H1 (cell line): ENCODE measurements around the gene LDLRAD4. TPM values are rescaled to one million over a fixed set of nuclear protein-coding genes. Genes with fewer than 3 reads are reported as not detected.

Source experiments
- CTCF ChIA-PET: fragments of 300-600 bp; sonication (Branson Sonifier 250); formaldehyde crosslinking; loops from one replicate; lab custom pipeline; 2021; ENCODE audit not compliant: partially characterized antibody; lab: Charles Lee
- POLR2A ChIA-PET: fragments of 300-600 bp; sonication (Branson Sonifier 250); formaldehyde crosslinking; loops from one replicate; lab custom pipeline; 2021; ENCODE audit warnings: inconsistent platforms; ENCODE audit not compliant: partially characterized antibody; lab: Charles Lee
- DNase-seq, 2 experiments: peaks; one replicate each; pipeline versions ENCODE4 v3.0.0 to v3.0.0-alpha.2; 2010 to 2022; ENCODE audit warnings: low spot score in 2 of 2, low read depth in 1 of 2, mixed read lengths in 1 of 2
- FAIRE-seq: peaks from 2 replicates; lab custom pipeline; 2011; peaks lifted over from hg19 to GRCh38; lab: Jason Lieb, UNC
- H2AFZ ChIP-seq: 2 replicates; pipeline ENCODE4 v1.8.1; 2012; ENCODE audit warnings: low read length, inconsistent platforms
- H2AK5ac ChIP-seq: 2 replicates; pipeline ENCODE4 v1.6.1; 2013; ENCODE audit warnings: low read depth, low read length
- H2BK120ac ChIP-seq: replicated peaks from 2 replicates; pipeline ENCODE3; 2013; ENCODE audit warnings: low read depth, low read length, inconsistent platforms
- H2BK12ac ChIP-seq: 2 replicates; pipeline ENCODE4 v1.6.1; 2013; ENCODE audit warnings: low read depth, low read length
- H2BK15ac ChIP-seq: 2 replicates; pipeline ENCODE4 v1.6.1; 2013; ENCODE audit warnings: low read length
- H2BK20ac ChIP-seq: 2 replicates; pipeline ENCODE4 v1.6.1; 2013; ENCODE audit warnings: low read length
- H2BK5ac ChIP-seq: 2 replicates; pipeline ENCODE4 v1.6.1; 2013; ENCODE audit warnings: low read depth, low read length
- H3K14ac ChIP-seq: 2 replicates; pipeline ENCODE4 v1.6.1; 2013; ENCODE audit warnings: inconsistent platforms; ENCODE audit not compliant: insufficient read length
- H3K18ac ChIP-seq: 2 replicates; pipeline ENCODE4 v1.6.1; 2013; ENCODE audit warnings: low read length; ENCODE audit errors: extremely low read depth
- H3K23ac ChIP-seq: 2 replicates; pipeline ENCODE4 v1.6.1; 2013; ENCODE audit warnings: inconsistent platforms; ENCODE audit not compliant: insufficient read length
- H3K23me2 ChIP-seq: 2 replicates; pipeline ENCODE4 v1.6.1; 2013; ENCODE audit warnings: low read depth, low read length
- H3K27ac ChIP-seq: 2 replicates; pipeline ENCODE4 v1.6.1; 2011; ENCODE audit warnings: low read depth, low read length, inconsistent platforms
- H3K27me3 ChIP-seq, 4 experiments: replicated peaks in 1 of 4; 1 replicate in 1 of 4; 2 replicates in 3 of 4; pipeline versions ENCODE4 v1.6.1 to v1.8.1; 2011 to 2013; ENCODE audit warnings: low read length in 3 of 4, mild to moderate bottlenecking in 3 of 4, inconsistent platforms in 2 of 4, mixed read lengths in 2 of 4, moderate library complexity in 1 of 4; ENCODE audit not compliant: control insufficient read depth in 3 of 4, insufficient read depth in 3 of 4; ENCODE audit errors: extremely low read depth in 1 of 4
- H3K36me3 ChIP-seq, 4 experiments: 2 replicates each; pipeline versions ENCODE4 v1.6.1 to v1.8.1; 2011 to 2013; ENCODE audit warnings: mild to moderate bottlenecking in 4 of 4, low read length in 3 of 4, moderate library complexity in 2 of 4, control low read depth in 1 of 4, inconsistent platforms in 1 of 4; ENCODE audit not compliant: insufficient read depth in 4 of 4, control insufficient read depth in 2 of 4
- H3K4ac ChIP-seq: replicated peaks from 2 replicates; pipeline ENCODE3; 2013; ENCODE audit warnings: low read length, low read depth, mixed read lengths, inconsistent platforms; ENCODE audit not compliant: insufficient read length
- H3K4me1 ChIP-seq, 4 experiments: replicated peaks in 1 of 4; 1 replicate in 1 of 4; 2 replicates in 3 of 4; pipeline versions ENCODE4 v1.6.1 to v1.8.1; 2011 to 2013; ENCODE audit warnings: low read length in 3 of 4, inconsistent platforms in 2 of 4, mixed read lengths in 1 of 4; ENCODE audit not compliant: insufficient read depth in 4 of 4, control insufficient read depth in 3 of 4
- H3K4me2 ChIP-seq, 2 experiments: 2 replicates each; pipeline versions ENCODE4 v1.6.1 to v1.8.1; 2011 to 2013; ENCODE audit warnings: low read depth in 2 of 2, low read length in 2 of 2, control low read depth in 1 of 2, inconsistent platforms in 1 of 2, mild to moderate bottlenecking in 1 of 2; ENCODE audit not compliant: insufficient read depth in 1 of 2
- H3K4me3 ChIP-seq, 4 experiments: fragments of 200-600, 300-600 bp in 1 of 4; sonication (generic), shearing (Covaris generic), sonication (Bioruptor Twin) in 1 of 4; 2 replicates each; pipeline versions ENCODE4 v1.5.1 to v1.8.1; 2011 to 2016; ENCODE audit warnings: low read length in 4 of 4, low read depth in 3 of 4, control low read depth in 2 of 4, inconsistent platforms in 2 of 4, mild to moderate bottlenecking in 2 of 4, mixed read lengths in 1 of 4, moderate library complexity in 1 of 4; ENCODE audit not compliant: insufficient read depth in 2 of 4; ENCODE audit errors: extremely low read depth in 1 of 4
- H3K56ac ChIP-seq: replicated peaks from 2 replicates; pipeline ENCODE3; 2013; ENCODE audit warnings: low read depth, mild to moderate bottlenecking, mixed read lengths, low read length, inconsistent platforms; ENCODE audit not compliant: insufficient read length
- H3K79me1 ChIP-seq: 2 replicates; pipeline ENCODE4 v1.6.1; 2013; ENCODE audit warnings: low read depth, low read length, control low read depth
- H3K79me2 ChIP-seq, 2 experiments: 2 replicates each; pipeline versions ENCODE4 v1.6.1 to v1.8.1; 2012 to 2013; ENCODE audit warnings: low read length in 2 of 2, mild to moderate bottlenecking in 2 of 2, inconsistent platforms in 1 of 2; ENCODE audit not compliant: insufficient read depth in 2 of 2, control insufficient read depth in 1 of 2
- H3K9ac ChIP-seq, 4 experiments: replicated peaks in 1 of 4; 1 replicate in 1 of 4; 2 replicates in 3 of 4; pipeline versions ENCODE4 v1.6.1 to v1.8.1; 2011 to 2013; ENCODE audit warnings: low read depth in 3 of 4, low read length in 3 of 4, control low read depth in 2 of 4, mild to moderate bottlenecking in 2 of 4, moderate library complexity in 2 of 4, inconsistent platforms in 1 of 4; ENCODE audit errors: extremely low read depth in 1 of 4
- H3K9me3 ChIP-seq, 2 experiments: 2 replicates each; pipeline versions ENCODE4 v1.6.1 to v1.8.1; 2012 to 2013; ENCODE audit warnings: mild to moderate bottlenecking in 2 of 2, moderate library complexity in 2 of 2, control low read depth in 1 of 2, inconsistent platforms in 1 of 2, low read depth in 1 of 2, low read length in 1 of 2, mixed read lengths in 1 of 2; ENCODE audit not compliant: insufficient read depth in 2 of 2
- H4K20me1 ChIP-seq, 2 experiments: replicated peaks in 1 of 2; 2 replicates each; pipeline versions ENCODE3 to v1.8.1; 2011 to 2013; ENCODE audit warnings: inconsistent platforms in 2 of 2, low read length in 2 of 2, mild to moderate bottlenecking in 1 of 2; ENCODE audit not compliant: insufficient read depth in 2 of 2, control insufficient read depth in 1 of 2
- H4K5ac ChIP-seq: 2 replicates; pipeline ENCODE4 v1.6.1; 2013; ENCODE audit warnings: low read length, low read depth, mixed read lengths, inconsistent platforms; ENCODE audit not compliant: insufficient read length
- H4K8ac ChIP-seq: 2 replicates; pipeline ENCODE4 v1.8.0; 2013; ENCODE audit warnings: mild to moderate bottlenecking, moderate library complexity, low read length, inconsistent platforms; ENCODE audit not compliant: insufficient read depth; ENCODE audit errors: extremely low read depth
- H4K91ac ChIP-seq: replicated peaks from 2 replicates; pipeline ENCODE3; 2013; ENCODE audit warnings: low read length, mixed read lengths, inconsistent platforms; ENCODE audit not compliant: insufficient read length
- BCL11A ChIP-seq, 2 experiments: IDR thresholded peaks; one replicate each; pipeline ENCODE4 v1.6.1; 2011; ENCODE audit warnings: low read depth in 2 of 2, low read length in 2 of 2, mild to moderate bottlenecking in 2 of 2
- CHD1 ChIP-seq: IDR thresholded peaks from 2 replicates; pipeline ENCODE4 v1.6.1; 2012; ENCODE audit warnings: low read depth, low read length, improper control_type of control experiment
- EZH2 ChIP-seq: fragments of 200-600 bp; sonication (generic); IDR thresholded peaks from 2 replicates; pipeline ENCODE4 v1.7.1; 2012; ENCODE audit warnings: low read depth, mild to moderate bottlenecking, moderate library complexity, low read length, inconsistent platforms; ENCODE audit not compliant: severe bottlenecking
- GABPA ChIP-seq: IDR thresholded peaks from 2 replicates; pipeline ENCODE4 v1.6.1; 2011; ENCODE audit warnings: mild to moderate bottlenecking, low read length, moderate library complexity, borderline replicate concordance; ENCODE audit not compliant: insufficient read depth
- RFX5 ChIP-seq: IDR thresholded peaks from 2 replicates; pipeline ENCODE4 v1.6.1; 2011; ENCODE audit warnings: low read depth, low read length, improper control_type of control experiment, borderline replicate concordance
- SIN3A ChIP-seq, 2 experiments: IDR thresholded peaks in 1 of 2; conservative IDR thresholded peaks in 1 of 2; 2 replicates each; pipeline ENCODE4 v1.6.1; 2011 to 2012; ENCODE audit warnings: low read length in 2 of 2, improper control_type of control experiment in 1 of 2, low read depth in 1 of 2, mild to moderate bottlenecking in 1 of 2
- SRF ChIP-seq: IDR thresholded peaks from 2 replicates; pipeline ENCODE4 v1.6.1; 2011; ENCODE audit warnings: mild to moderate bottlenecking, low read depth, low read length, moderate library complexity
- WGBS, 2 experiments: shearing (Covaris generic) in 1 of 2; methylation state at CpG; one replicate each; pipeline versions ENCODE4 v1.1.6 to v1.1.7; 2013 to 2015; ENCODE audit warnings: low lambda C conversion rate in 2 of 2, mixed read lengths in 2 of 2, inconsistent platforms in 1 of 2, low coverage in 1 of 2, missing lambda C conversion rate in 1 of 2; ENCODE audit not compliant: insufficient replicate concordance in 2 of 2, insufficient coverage in 1 of 2, insufficient read length in 1 of 2; ENCODE audit errors: extremely low coverage in 1 of 2, missing lambda C conversion rate in 1 of 2; 5-methylcytosine and 5-hydroxymethylcytosine counted together
- polyA plus RNA-seq, 7 experiments: library from polyadenylated mRNA; depleted of rRNA in 3 of 7; stranded (reverse) in 5 of 7; unstranded in 2 of 7; fragments of >200 nt in 5 of 7; fragments of 200-250 nt in 2 of 7; gene quantifications; 1 replicate in 5 of 7; 2 replicates in 1 of 7; 4 replicates in 1 of 7; pipeline versions ENCODE4 v1.2.1 to v1.2.3, GENCODE V29; 2011 to 2013; ENCODE audit warnings: missing spikeins in 2 of 7, mixed read lengths in 2 of 7
- total RNA-seq: library from RNA; stranded (reverse); fragmentation: NEBNext Ultra II Directional; extraction: Animal tissue kit (Norgen Biotek cat#: 25700); gene quantifications from 2 replicates; pipeline ENCODE4 v1.2.1, GENCODE V29; 2021
- TF ChIP-seq, protein P1 (sequence below): IDR thresholded peaks from 2 replicates; pipeline ENCODE4 v1.6.1; 2012; ENCODE audit warnings: low read length, inconsistent platforms

Gene LDLRAD4
- total and polyA plus RNA-seq, 2 of the 8 experiments (the other 6 are each of a cell fraction or from before 2014, with no cell fraction given): 0.77 to 1.4 TPM

DNA sequence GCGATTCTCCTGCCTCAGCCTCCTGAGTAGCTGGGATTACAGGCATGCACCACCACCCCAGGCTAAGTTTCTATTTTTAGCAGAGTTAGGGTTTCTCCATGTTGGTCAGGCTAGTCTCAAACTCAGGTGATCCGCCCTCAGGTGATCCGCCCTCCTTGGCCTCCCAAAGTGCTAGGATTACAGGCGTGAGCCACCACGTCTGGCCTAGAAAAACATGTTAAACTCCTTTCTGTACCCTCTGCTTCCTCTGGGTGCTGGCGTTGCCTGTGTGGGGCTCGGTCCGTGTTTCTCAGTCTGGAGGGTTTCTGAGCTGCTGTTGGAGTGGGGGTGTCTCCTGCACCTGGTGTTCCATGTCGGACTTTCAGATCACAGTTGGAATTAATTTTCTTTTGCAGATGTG, 17.9 kb downstream of the LDLRAD4 start:
- Histone ChIP-seq H3K23me2 (no peaks in the 10 kb centered on the region), H2AK5ac (no peak overlapping the region), H3K4me2 (no peak overlapping the region), H3K4ac (no peak overlapping the region), H3K14ac (no peak overlapping the region), H4K91ac (no peak overlapping the region), H3K27ac (no peak overlapping the region), H3K18ac (no peak overlapping the region), H3K4me3 (no peak overlapping the region), H2BK120ac (no peak overlapping the region), H3K9ac (no peak overlapping the region), H2AFZ (no peak overlapping the region), H3K36me3 (no peaks in the 10 kb centered on the region), H3K79me1 (no peaks in the 10 kb centered on the region), H3K23ac (no peak overlapping the region), H3K79me2 (no peaks in the 10 kb centered on the region), H3K56ac (no peak overlapping the region), H4K8ac (no peak overlapping the region), H4K20me1 (no peaks in the 10 kb centered on the region), H2BK20ac (no peak overlapping the region), H3K4me1 (peaks cover 0 to 8% (median 0%) of the 10 kb centered on the region in 4 experiments; a peak in 2 of 7 replicates), H2BK15ac (no peak overlapping the region), H2BK5ac (no peak overlapping the region), H3K9me3 (no peaks in the 10 kb centered on the region), H2BK12ac (no peak overlapping the region), H4K5ac (no peak overlapping the region), H3K27me3 (no peaks in the 10 kb centered on the region)
- DNase-seq: no peak
- CTCF ChIA-PET: no interaction called here
- POLR2A ChIA-PET: no interaction called here
- 93% methylated on average over 8 of the region's 9 CpGs; no CpG with 5 or more reads in 1 of the 2 experiments for WGBS, 2 experiments
- no peak for TF ChIP-seq GABPA
- TF ChIP-seq CHD1: no peak
- TF ChIP-seq SRF: no peak
- no peak for TF ChIP-seq BCL11A (IDR thresholded peaks at IDR 0.05; ENCODE audit: low read depth in 2 of 2, low read length in 2 of 2)
- TF ChIP-seq EZH2: no peak
- TF ChIP-seq RFX5: no peak
- TF ChIP-seq SIN3A (conservative IDR thresholded peaks at IDR 0.05 in 1 of 2, IDR thresholded peaks at IDR 0.05 in 1 of 2; ENCODE audit: low read depth in 1 of 2, low read length in 2 of 2): no peak
- TF ChIP-seq, protein P1, sequence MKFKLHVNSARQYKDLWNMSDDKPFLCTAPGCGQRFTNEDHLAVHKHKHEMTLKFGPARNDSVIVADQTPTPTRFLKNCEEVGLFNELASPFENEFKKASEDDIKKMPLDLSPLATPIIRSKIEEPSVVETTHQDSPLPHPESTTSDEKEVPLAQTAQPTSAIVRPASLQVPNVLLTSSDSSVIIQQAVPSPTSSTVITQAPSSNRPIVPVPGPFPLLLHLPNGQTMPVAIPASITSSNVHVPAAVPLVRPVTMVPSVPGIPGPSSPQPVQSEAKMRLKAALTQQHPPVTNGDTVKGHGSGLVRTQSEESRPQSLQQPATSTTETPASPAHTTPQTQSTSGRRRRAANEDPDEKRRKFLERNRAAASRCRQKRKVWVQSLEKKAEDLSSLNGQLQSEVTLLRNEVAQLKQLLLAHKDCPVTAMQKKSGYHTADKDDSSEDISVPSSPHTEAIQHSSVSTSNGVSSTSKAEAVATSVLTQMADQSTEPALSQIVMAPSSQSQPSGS: no peak
- FAIRE-seq: no peak
